K562 (cell line): ENCODE measurements around the gene GLIS1. TPM values are rescaled to one million over a fixed set of nuclear protein-coding genes. Genes with fewer than 3 reads are reported as not detected.
A peak's percentile ranks its signal among the peaks of the same experiment; 100 is the strongest.
"Not testable (repeated sequence)": the region's sequence is repeated elsewhere in the genome, so short reads cannot be mapped to it uniquely, and the experiment has no call there.

ENCODE experiments used
- ATAC-seq: fragments of 200-7000 bp; cut with Tn5 transposase; 3 replicates; pipeline ENCODE4 v1.9.1; 2020; ENCODE audit warnings: moderate library complexity
- BruUV-seq: library from RNA; stranded (reverse); fragments of 400-500 nt; replicated peaks from 2 replicates; lab custom pipeline; 2021; lab: Mats Ljungman, UMichigan
- CTCF ChIA-PET: fragments of 300-600 bp; formaldehyde crosslinking; extraction: SDS; loops from one replicate; lab custom pipeline; 2021; ENCODE audit warnings: low intra/inter-chr PET ratio; lab: Yijun Ruan, JAX
- POLR2A ChIA-PET: fragments of 300-600, 350-650 bp; sonication (Branson Sonifier 250); formaldehyde crosslinking; extraction: SDS; loops from one replicate; lab custom pipeline; 2021; ENCODE audit warnings: antibody characterized with exemption, inconsistent platforms; lab: Yijun Ruan, JAX
- DNase-seq, 4 experiments: peaks; one replicate each; pipeline versions ENCODE4 v3.0.0 to v3.0.0-alpha.2; 2011 to 2018; ENCODE audit warnings: low spot score in 3 of 4, mixed read lengths in 3 of 4; ENCODE audit errors: extremely low read depth in 1 of 4
- FAIRE-seq: peaks from 2 replicates; lab custom pipeline; 2011; peaks lifted over from hg19 to GRCh38; lab: Jason Lieb, UNC
- H2AFZ ChIP-seq: 2 replicates; pipeline ENCODE4 v1.6.0; 2011; ENCODE audit warnings: low read depth, low read length, control low read depth, inconsistent platforms
- H3K27ac ChIP-seq: fragments of 200-600 bp; 3 replicates; pipeline ENCODE4 v1.8.0; 2011; ENCODE audit warnings: low read depth, mild to moderate bottlenecking, control low read depth, inconsistent platforms, low read length, moderate library complexity, mixed read lengths; ENCODE audit errors: extremely low read depth
- H3K27me3 ChIP-seq, 2 experiments: fragments of 300-600 bp in 1 of 2; 2 replicates in 1 of 2; 3 replicates in 1 of 2; pipeline versions ENCODE4 v1.6.0 to v1.8.0; 2011; ENCODE audit warnings: inconsistent platforms in 2 of 2, low read length in 2 of 2, mild to moderate bottlenecking in 1 of 2, mixed read lengths in 1 of 2, moderate library complexity in 1 of 2; ENCODE audit not compliant: control insufficient read depth in 2 of 2, insufficient read depth in 2 of 2
- H3K36me3 ChIP-seq: fragments of 300-600 bp; 3 replicates; pipeline ENCODE4 v1.8.0; 2011; ENCODE audit warnings: mild to moderate bottlenecking, low read length, inconsistent platforms; ENCODE audit not compliant: control insufficient read depth, insufficient read depth
- H3K4me1 ChIP-seq, 2 experiments: fragments of 200-600 bp in 1 of 2; replicated peaks in 1 of 2; 2 replicates in 1 of 2; 3 replicates in 1 of 2; pipeline versions ENCODE4 v1.5.1 to v1.8.0; 2011; ENCODE audit warnings: inconsistent platforms in 2 of 2, low read length in 2 of 2, mild to moderate bottlenecking in 1 of 2, mixed read lengths in 1 of 2, moderate library complexity in 1 of 2; ENCODE audit not compliant: control insufficient read depth in 2 of 2, insufficient read depth in 2 of 2
- H3K4me2 ChIP-seq: 2 replicates; pipeline ENCODE4 v1.6.1; 2011; ENCODE audit warnings: low read length, control low read depth, inconsistent platforms, mixed read lengths; ENCODE audit not compliant: insufficient read depth
- H3K4me3 ChIP-seq: fragments of 200-600 bp; sonication (generic), shearing (Covaris generic); 2 replicates; pipeline ENCODE4 v1.5.1; 2016; ENCODE audit warnings: control low read depth, inconsistent platforms
- H3K79me2 ChIP-seq: fragments of 200-600 bp; 3 replicates; pipeline ENCODE4 v1.8.0; 2011; ENCODE audit warnings: low read length, inconsistent platforms; ENCODE audit not compliant: control insufficient read depth, insufficient read depth
- H3K9ac ChIP-seq, 2 experiments: 2 replicates each; pipeline versions ENCODE4 v1.6.0 to v1.6.1; 2011; ENCODE audit warnings: low read depth in 2 of 2, low read length in 2 of 2, control low read depth in 1 of 2, inconsistent platforms in 1 of 2, mild to moderate bottlenecking in 1 of 2, mixed read lengths in 1 of 2; ENCODE audit not compliant: insufficient read depth in 1 of 2
- H3K9me1 ChIP-seq: one replicate; pipeline ENCODE4 v1.6.0; 2011; ENCODE audit warnings: inconsistent platforms, mild to moderate bottlenecking, low read length, moderate library complexity; ENCODE audit not compliant: control insufficient read depth, insufficient read depth
- H3K9me3 ChIP-seq: replicated peaks from 2 replicates; pipeline ENCODE4 v1.5.1; 2011; ENCODE audit warnings: low read depth, low read length, inconsistent platforms; ENCODE audit not compliant: control insufficient read depth, insufficient read depth
- H4K20me1 ChIP-seq: replicated peaks from 2 replicates; pipeline ENCODE4 v1.6.1; 2011; ENCODE audit warnings: low read length, inconsistent platforms, mixed read lengths; ENCODE audit not compliant: control insufficient read depth, insufficient read depth
- DIDO1 ChIP-seq: fragments of 450-650 bp; IDR thresholded peaks from 2 replicates; pipeline ENCODE4 v1.6.1; 2016; ENCODE audit warnings: low read depth, missing biosample characterization, missing genetic modification characterization
- DMBX1 ChIP-seq: fragments of 250-450 bp; sonication (Bioruptor Pico); IDR thresholded peaks from 2 replicates; pipeline ENCODE4 v1.8.0; 2022; ENCODE audit warnings: inconsistent platforms, mild to moderate bottlenecking, moderate library complexity, borderline replicate concordance
- FOXM1 ChIP-seq, 2 experiments: fragments of 450-650 bp in 1 of 2; sonication (generic) in 1 of 2; formaldehyde crosslinking in 1 of 2; IDR thresholded peaks; 2 replicates each; pipeline versions ENCODE4 v1.6.1 to v1.9.0; 2017 to 2022; ENCODE audit warnings: low read depth in 2 of 2, mild to moderate bottlenecking in 2 of 2, missing genetic modification reagents in 1 of 2, moderate library complexity in 1 of 2
- HDAC2 ChIP-seq: fragments of 450-650 bp; IDR thresholded peaks from 2 replicates; pipeline ENCODE4 v1.6.1; 2016; ENCODE audit warnings: mild to moderate bottlenecking
- L3MBTL2 ChIP-seq: fragments of 450-650 bp; IDR thresholded peaks from 2 replicates; pipeline ENCODE4 v1.6.1; 2016; ENCODE audit warnings: mild to moderate bottlenecking, moderate library complexity
- MIER1 ChIP-seq: fragments of 450-650 bp; IDR thresholded peaks from 2 replicates; pipeline ENCODE4 v1.6.1; 2016; ENCODE audit warnings: antibody characterized with exemption, mild to moderate bottlenecking, low read depth
- MITF ChIP-seq: IDR thresholded peaks from 2 replicates; pipeline ENCODE4 v1.6.1; 2014; ENCODE audit warnings: antibody characterized with exemption
- NR2C1 ChIP-seq, 2 experiments: fragments of 450-650 bp; IDR thresholded peaks; 2 replicates each; pipeline ENCODE4 v1.6.1; 2017; ENCODE audit warnings: mild to moderate bottlenecking in 2 of 2, antibody characterized with exemption in 1 of 2, inconsistent platforms in 1 of 2, missing compliant biosample characterization in 1 of 2, missing genetic modification characterization in 1 of 2
- RAD21 ChIP-seq, 2 experiments: fragments of 250-450 bp in 1 of 2; fragments of 450-650 bp in 1 of 2; sonication (Bioruptor Pico) in 1 of 2; formaldehyde crosslinking in 1 of 2; IDR thresholded peaks in 1 of 2; conservative IDR thresholded peaks in 1 of 2; 2 replicates each; pipeline versions ENCODE4 v1.4.0 to v1.8.0; 2020 to 2022; ENCODE audit warnings: mild to moderate bottlenecking in 2 of 2, moderate library complexity in 1 of 2
- SMAD4 ChIP-seq: fragments of 250-450 bp; sonication (Bioruptor Pico); conservative IDR thresholded peaks from 2 replicates; pipeline ENCODE4 v1.8.0; 2021; ENCODE audit warnings: inconsistent platforms, mild to moderate bottlenecking, moderate library complexity
- TOE1 ChIP-seq, 2 experiments: fragments of 450-650 bp in 1 of 2; sonication (generic) in 1 of 2; formaldehyde crosslinking in 1 of 2; IDR thresholded peaks; 2 replicates each; pipeline versions ENCODE4 v1.7.1 to v1.8.0; 2016 to 2022; ENCODE audit warnings: borderline replicate concordance in 2 of 2, mild to moderate bottlenecking in 2 of 2, antibody characterized with exemption in 1 of 2, inconsistent platforms in 1 of 2, low read depth in 1 of 2, missing genetic modification reagents in 1 of 2, moderate library complexity in 1 of 2
- ZNF134 ChIP-seq: fragments of 250-450 bp; sonication (Bioruptor Pico); conservative IDR thresholded peaks from 2 replicates; pipeline ENCODE4 v1.4.0; 2020
- ZNF449 ChIP-seq: fragments of 250-450 bp; sonication (Bioruptor Pico); IDR thresholded peaks from 2 replicates; pipeline ENCODE4 v1.8.0; 2022; ENCODE audit warnings: moderate library complexity, mild to moderate bottlenecking, inconsistent platforms
- WGBS: fragments of 100-300 bp; shearing (Covaris generic); methylation state at CpG from one replicate; pipeline ENCODE4 v1.1.6; 2016; ENCODE audit warnings: low coverage, mixed read lengths; ENCODE audit not compliant: insufficient coverage; ENCODE audit errors: missing lambda C conversion rate; 5-methylcytosine and 5-hydroxymethylcytosine counted together
- in situ Hi-C: fragments of 300-500 bp; cut with MboI; formaldehyde crosslinking; loops from 4 replicates; pipeline ENCODE4 v1.15.0; 2018; ENCODE audit warnings: inconsistent platforms, mixed read lengths
- intact Hi-C: fragments of 100-400 bp; cut with micrococcal nuclease; formaldehyde crosslinking; loops from 2 replicates; pipeline ENCODE4 v1.14.2; 2022
- polyA plus RNA-seq, 8 experiments: library from polyadenylated mRNA; depleted of rRNA in 4 of 8; stranded (reverse) in 5 of 8; unstranded in 3 of 8; fragments of >200 nt; fragmentation: Nextera tagmentation in 2 of 8; fragmentation: Illumina TruSeq in 1 of 8; extraction: Ambion mirVana in 2 of 8; extraction: Trizol in 1 of 8; gene quantifications; 2 replicates each; pipeline versions ENCODE4 v1.2.1 to v1.2.3, GENCODE V29; 2011 to 2014; ENCODE audit warnings: inconsistent platforms in 1 of 8, missing spikeins in 1 of 8
- total RNA-seq, 7 experiments: library from RNA; depleted of rRNA in 6 of 7; stranded (reverse); fragments of >200 nt in 6 of 7; fragmentation: Illumina TruSeq in 2 of 7; extraction: Trizol in 2 of 7; gene quantifications; 2 replicates each; pipeline versions ENCODE4 v1.2.1 to v1.2.3, GENCODE V29; 2011 to 2021; ENCODE audit warnings: low replicate concordance in 1 of 7
- TF ChIP-seq, protein P1 (sequence below): sonication (generic); formaldehyde crosslinking; IDR thresholded peaks from 2 replicates; pipeline ENCODE4 v1.5.0; 2020; ENCODE audit warnings: missing genetic modification reagents

Gene GLIS1
- total and polyA plus RNA-seq, 9 of the 15 experiments (the other 6 are each of a cell fraction or from before 2014, with no cell fraction given): not detected

DNA sequence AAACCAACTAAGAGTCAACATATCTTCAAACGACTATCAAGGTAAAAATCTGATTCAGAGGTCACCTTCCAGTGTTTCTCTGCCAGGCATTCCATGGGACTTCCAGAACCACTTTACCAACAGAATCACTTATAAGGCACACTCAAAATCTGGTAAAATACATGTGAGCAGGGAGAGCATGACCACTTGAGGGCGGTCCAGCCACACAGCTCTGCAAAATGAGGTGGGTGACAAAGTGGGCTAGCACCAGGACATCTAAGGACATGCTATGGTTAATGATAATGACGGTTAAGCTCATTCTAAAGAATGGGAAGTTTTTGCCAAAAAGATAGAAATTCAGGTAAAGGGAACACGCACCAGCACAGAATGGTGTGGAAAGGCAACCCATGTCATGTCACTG lies 24.5 kb upstream of the GLIS1 start (continued):
- TF ChIP-seq FOXM1 (IDR thresholded peaks at IDR 0.05; ENCODE audit: low read depth) (no peak), FOXM1 (CRISPR knock-in tag; IDR thresholded peaks at IDR 0.05; ENCODE audit: low read depth) (no peak), ZNF134 (no peak), MIER1 (no peak), RAD21 (CRISPR knock-in tag; conservative IDR thresholded peaks at IDR 0.05 in 1 of 2, IDR thresholded peaks at IDR 0.05 in 1 of 2) (peak in 1 of 2 experiments; percentile 28; a peak in 2 of 4 replicates), ZNF449 (CRISPR knock-in tag) (no peak)

- FAIRE-seq; H3K4me2 ChIP-seq; H3K27ac ChIP-seq; POLR2A ChIA-PET; in situ Hi-C loops; H3K27me3 ChIP-seq; H3K4me1 ChIP-seq; H3K79me2 ChIP-seq; H3K4me3 ChIP-seq; CTCF ChIA-PET; H3K9ac ChIP-seq; H3K9me1 ChIP-seq; H2AFZ ChIP-seq; H3K9me3 ChIP-seq; BruUV-seq; H3K36me3 ChIP-seq; H4K20me1 ChIP-seq; TF ChIP-seq TOE1 (CRISPR knock-in tag; IDR thresholded peaks at IDR 0.05; ENCODE audit: borderline replicate concordance, low read depth); NR2C1 (tag; IDR thresholded peaks at IDR 0.05): not testable (repeated sequence)
- 4% methylated on average over 7 of the region's 7 CpGs for WGBS
- ATAC-seq: peak; percentile 88
- peak in 3 of 4 experiments; percentile 35 to 77 (median 38) for DNase-seq
- intact Hi-C loops: loop anchor here (10.0 kb wide), 1 partner anchor 194 kb away; no protein-coding TSS in a partner anchor
- TF ChIP-seq MITF (peak; percentile 63; the same call in 1 of the 2 replicates), L3MBTL2 (peak; percentile 43; the same call in 1 of the 2 replicates), DMBX1 (CRISPR knock-in tag) (0 out of 2 replicates have a peak, but pooled peaks have one; percentile 43), TOE1 (IDR thresholded peaks at IDR 0.05; ENCODE audit: borderline replicate concordance) (peak; percentile 99), HDAC2 (peak; percentile 47; the same call in 1 of the 2 replicates), SMAD4 (CRISPR knock-in tag) (0 out of 2 replicates have a peak, but pooled peaks have one; percentile 46), DIDO1 (tag) (peak; percentile 56; the same call in 1 of the 2 replicates), NR2C1 (IDR thresholded peaks at IDR 0.05) (peak; percentile 54; the same call in 1 of the 2 replicates)
- TF ChIP-seq, protein P1, sequence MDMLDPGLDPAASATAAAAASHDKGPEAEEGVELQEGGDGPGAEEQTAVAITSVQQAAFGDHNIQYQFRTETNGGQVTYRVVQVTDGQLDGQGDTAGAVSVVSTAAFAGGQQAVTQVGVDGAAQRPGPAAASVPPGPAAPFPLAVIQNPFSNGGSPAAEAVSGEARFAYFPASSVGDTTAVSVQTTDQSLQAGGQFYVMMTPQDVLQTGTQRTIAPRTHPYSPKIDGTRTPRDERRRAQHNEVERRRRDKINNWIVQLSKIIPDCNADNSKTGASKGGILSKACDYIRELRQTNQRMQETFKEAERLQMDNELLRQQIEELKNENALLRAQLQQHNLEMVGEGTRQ (CRISPR knock-in tag): peak; percentile 85
These were observed 21.5 kb upstream of the GLIS1 start for GRCh38 chr1:53760497-53760896.
